Activated CD8-positive, alpha-beta memory T cell treated with anti-CD3 and anti-CD28 coated beads, Interleukin-2, amount 50 U/mL, for 24 hours (primary cell): Measurements from ENCODE around the gene VGLL1.

ENCODE experiments used
- DNase-seq: peaks from one replicate; pipeline ENCODE4 v3.0.0-alpha.2; 2020; ENCODE audit errors: extremely low read depth

The VGLL1 gene

GRCh38 chrX:136531951-136532350 is at the start of gene VGLL1:
VGLL1 (plus strand) TSS chrX:136532215; CDS start chrX:136536021, 3,806 bp downstream.
- no peak for DNase-seq

- DNase-seq = no peak
These were observed 44.4 kb upstream of the VGLL1 start, which contains the start of gene BRS3 for GRCh38 chrX:136487647-136488046. BRS3 (plus strand) TSS chrX:136487947; CDS start chrX:136488115, 168 bp downstream.

GRCh38 chrX:136488706-136489105 is 43.3 kb upstream of the VGLL1 start:
- no peak for DNase-seq

GRCh38 chrX:136491832-136492231 is 40.2 kb upstream of the VGLL1 start:
- DNase-seq = no peak

GRCh38 chrX:136493011-136493410 is 39.0 kb upstream of the VGLL1 start:
- no peak for DNase-seq

GRCh38 chrX:136495043-136495442 is 37.0 kb upstream of the VGLL1 start:
- no peak for DNase-seq

- DNase-seq = no peak
These were observed 35.7 kb upstream of the VGLL1 start for GRCh38 chrX:136496186-136496763.

- peak; percentile 73 for DNase-seq
These were observed 35.1 kb upstream of the VGLL1 start for GRCh38 chrX:136496764-136497555.

GRCh38 chrX:136497556-136498052 is 34.4 kb upstream of the VGLL1 start, which contains the start of gene HTATSF1:
HTATSF1 (plus strand) TSS chrX:136497592; CDS start chrX:136497685, 93 bp downstream.
- DNase-seq = no peak

GRCh38 chrX:136519069-136519468 is 12.9 kb upstream of the VGLL1 start:
- DNase-seq = no peak

- DNase-seq = no peak
These were observed 8.2 kb upstream of the VGLL1 start for GRCh38 chrX:136523770-136524169.

GRCh38 chrX:136525738-136526606 is 6.0 kb upstream of the VGLL1 start:
- DNase-seq = no peak

GRCh38 chrX:136528645-136529315 is 3.2 kb upstream of the VGLL1 start:
- no peak for DNase-seq

GRCh38 chrX:136529795-136530194 is 2.2 kb upstream of the VGLL1 start:
- DNase-seq = no peak

- no peak for DNase-seq
These were observed 2.1 kb downstream of the VGLL1 start for GRCh38 chrX:136534131-136534530.

GRCh38 chrX:136538811-136539210 is 6.8 kb downstream of the VGLL1 start:
- DNase-seq = no peak

- DNase-seq = no peak
These were observed 8.2 kb downstream of the VGLL1 start for GRCh38 chrX:136540226-136540625.

GRCh38 chrX:136541294-136541693 is 9.3 kb downstream of the VGLL1 start:
- no peak for DNase-seq

GRCh38 chrX:136542281-136542680 is 10.3 kb downstream of the VGLL1 start:
- no peak for DNase-seq

GRCh38 chrX:136546371-136546781 is 14.4 kb downstream of the VGLL1 start:
- DNase-seq = no peak

- DNase-seq = no peak
These were observed 17.2 kb downstream of the VGLL1 start for GRCh38 chrX:136549226-136549625.
